GM19438 (cell line): Measurements from ENCODE around the gene RPP14.
"Not testable (repeated sequence)": the region's sequence is repeated elsewhere in the genome, so short reads cannot be mapped to it uniquely, and the experiment has no call there.

ENCODE experiments used
- ATAC-seq: cut with Tn5 transposase; IDR thresholded peaks from one replicate; pipeline ENCODE4 v1.9.1; 2021; ENCODE audit warnings: low read depth; ENCODE audit not compliant: unreplicated experiment

Gene RPP14

DNA sequence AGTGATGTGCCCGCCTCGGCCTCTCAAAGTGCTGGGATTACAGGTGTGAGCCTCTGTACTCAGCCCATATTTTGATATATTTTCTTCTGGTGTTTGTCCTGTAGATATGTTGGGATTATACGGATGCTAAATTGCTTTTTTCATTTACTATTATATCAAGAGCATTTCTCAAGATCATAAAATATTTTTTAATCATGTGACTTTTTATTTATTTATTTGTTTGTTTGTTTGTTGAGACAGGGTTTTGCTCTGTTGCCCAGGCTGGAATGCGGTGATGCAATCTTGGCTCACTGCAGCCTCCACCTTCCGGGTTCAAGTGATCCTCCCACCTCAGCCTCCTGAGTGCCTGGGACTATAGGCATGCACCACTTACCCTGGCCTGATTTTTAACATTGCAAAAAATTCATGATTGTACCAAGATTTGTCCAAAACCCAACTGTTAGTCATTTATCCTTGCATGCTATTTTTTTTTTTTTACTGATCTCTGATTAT lies 23.9 kb downstream of the RPP14 start:
- no peak for ATAC-seq

GRCh38 chr3:58331593-58332152 lies 25.6 kb downstream of the RPP14 start:
- ATAC-seq: no peak

- peak; percentile 89 for ATAC-seq
Measured at GRCh38 chr3:58332575-58333188, 26.6 kb downstream of the RPP14 start, which contains the start of gene PXK. Gene PXK (plus strand): TSS chr3:58332892. CDS start chr3:58332989, 97 bp downstream.

- peak; percentile 35 for ATAC-seq
Measured at GRCh38 chr3:58333206-58334012, 27.4 kb downstream of the RPP14 start.

- ATAC-seq: no peak
Measured at GRCh38 chr3:58334013-58334321, 27.9 kb downstream of the RPP14 start.

DNA sequence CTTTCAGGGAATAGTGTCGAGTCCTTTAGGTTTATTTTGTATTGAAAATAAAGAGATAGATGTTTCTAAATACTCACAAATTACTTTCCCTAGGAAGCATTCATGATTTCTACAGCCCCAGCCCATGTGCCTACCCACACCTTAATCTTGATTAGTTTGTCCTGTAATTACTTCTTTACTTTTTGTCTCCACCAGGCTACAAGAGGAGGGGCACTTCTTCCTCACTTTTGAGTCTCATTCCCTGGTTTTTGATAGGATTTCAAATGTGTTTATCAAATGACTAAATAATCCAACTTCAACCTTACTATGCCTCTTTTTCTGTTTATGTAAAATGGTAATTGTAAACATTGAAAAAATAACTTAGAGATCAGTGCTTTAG lies 28.4 kb downstream of the RPP14 start:
- no peak for ATAC-seq

DNA sequence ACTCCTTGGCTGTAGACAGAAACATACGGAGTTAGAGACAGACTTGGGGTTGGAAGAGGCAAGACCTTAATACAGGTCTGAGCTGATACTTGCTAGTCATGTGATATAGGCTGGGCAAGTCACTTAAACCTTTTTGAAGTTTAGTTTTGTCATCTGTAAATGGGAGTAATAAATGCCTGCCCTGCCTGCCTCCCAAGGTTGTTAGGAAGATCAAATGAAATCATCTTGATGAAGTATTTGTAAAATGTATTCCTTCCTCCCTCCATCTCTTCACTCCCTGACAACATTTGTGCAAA lies 29.6 kb downstream of the RPP14 start:
- ATAC-seq: no peak

DNA sequence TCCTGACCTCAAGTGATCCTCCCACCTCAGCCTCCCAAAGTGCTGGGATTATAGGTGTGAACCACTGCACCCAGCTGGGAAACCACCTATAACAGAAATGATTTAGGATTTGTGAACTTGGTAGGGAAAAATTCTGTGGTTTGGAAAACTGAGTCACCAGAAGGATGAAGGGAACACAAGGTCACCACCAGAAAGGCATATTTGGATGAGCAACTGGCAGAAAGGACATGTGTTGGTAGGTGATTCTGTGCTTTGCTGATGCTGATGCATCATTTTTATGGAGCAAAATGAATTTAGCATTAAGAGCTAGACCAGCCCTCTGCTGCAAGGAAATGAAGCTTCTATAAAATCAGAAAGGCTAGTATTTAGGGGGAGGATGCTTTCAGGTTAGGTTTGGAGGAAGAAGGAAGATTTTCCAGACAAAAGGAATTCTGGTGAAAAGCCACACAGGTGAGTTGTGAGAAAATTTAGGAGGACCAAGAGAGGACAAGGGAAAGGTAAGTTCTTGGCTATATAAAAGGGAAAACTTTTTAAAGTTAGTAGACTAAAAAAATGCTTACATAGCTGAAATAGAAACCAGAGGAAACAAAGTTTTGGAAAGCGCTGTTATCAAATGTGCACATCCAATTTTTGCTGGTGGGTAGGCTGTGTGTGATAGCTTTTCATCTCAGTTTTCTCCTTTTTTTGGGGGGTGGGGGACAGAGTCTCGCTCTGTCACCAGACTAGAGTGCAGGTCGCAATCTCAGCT lies 30.3 kb downstream of the RPP14 start:
- no peak for ATAC-seq

- no peak for ATAC-seq
Measured at GRCh38 chr3:58337190-58337589, 31.1 kb downstream of the RPP14 start.

- not testable (repeated sequence) for ATAC-seq
Measured at GRCh38 chr3:58339146-58339545, 33.1 kb downstream of the RPP14 start.

DNA sequence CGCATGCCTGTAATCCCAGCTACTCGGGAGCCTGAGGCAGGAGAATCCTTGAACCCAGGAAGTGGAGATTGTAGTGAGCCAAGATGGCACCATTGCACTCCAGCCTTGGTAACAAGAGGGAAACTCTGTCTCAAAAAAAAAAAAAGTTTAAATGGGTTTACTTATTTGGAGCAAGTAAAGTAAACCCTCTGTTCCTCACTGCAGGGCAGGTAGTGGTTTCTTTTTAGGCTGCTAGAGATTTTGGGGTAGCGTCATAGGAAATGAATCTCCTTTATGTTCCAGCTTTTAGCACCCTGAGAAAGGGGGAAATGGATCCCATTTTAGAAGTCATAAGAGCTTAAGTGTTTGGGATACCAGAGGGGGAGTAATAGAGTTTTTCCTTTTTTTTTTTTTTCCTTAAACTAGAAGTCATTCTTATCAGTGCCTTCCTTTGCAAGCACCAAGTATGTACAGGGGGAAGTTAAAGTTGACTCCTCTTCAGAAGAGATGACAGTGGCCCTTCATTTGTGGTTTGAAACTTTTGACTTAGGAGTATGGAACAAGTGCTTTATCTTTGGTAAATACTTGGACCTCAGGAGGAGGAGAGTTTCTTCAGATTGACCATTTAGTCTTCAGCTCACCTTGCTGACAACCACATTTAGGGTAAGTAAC lies 34.7 kb downstream of the RPP14 start:
- ATAC-seq: no peak

DNA sequence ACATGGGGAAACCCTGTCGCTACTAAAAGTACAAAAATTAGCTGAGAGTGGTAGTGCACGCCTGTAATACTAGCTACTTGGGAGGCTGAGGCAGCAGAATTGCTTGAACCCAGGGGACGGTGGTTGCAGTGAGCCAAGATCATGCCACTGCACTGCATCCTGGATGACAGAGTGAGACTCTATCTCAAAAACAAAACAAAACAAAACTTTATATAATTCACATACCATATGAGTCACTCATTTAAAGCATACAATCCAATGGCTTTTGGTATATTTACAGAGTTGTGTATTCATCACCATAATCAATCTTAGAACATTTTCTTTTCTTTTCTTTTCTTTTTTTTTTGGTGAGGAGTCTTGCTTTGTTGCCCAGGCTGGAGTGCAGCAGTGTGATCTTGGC lies 35.3 kb downstream of the RPP14 start:
- no peak for ATAC-seq

GRCh38 chr3:58342676-58343075 lies 36.6 kb downstream of the RPP14 start:
- no peak for ATAC-seq

- no peak for ATAC-seq
Measured at GRCh38 chr3:58345457-58345856, 39.4 kb downstream of the RPP14 start.

- no peak for ATAC-seq
Measured at GRCh38 chr3:58346368-58346767, 40.3 kb downstream of the RPP14 start.

- no peak for ATAC-seq
Measured at GRCh38 chr3:58347984-58348383, 41.9 kb downstream of the RPP14 start.

DNA sequence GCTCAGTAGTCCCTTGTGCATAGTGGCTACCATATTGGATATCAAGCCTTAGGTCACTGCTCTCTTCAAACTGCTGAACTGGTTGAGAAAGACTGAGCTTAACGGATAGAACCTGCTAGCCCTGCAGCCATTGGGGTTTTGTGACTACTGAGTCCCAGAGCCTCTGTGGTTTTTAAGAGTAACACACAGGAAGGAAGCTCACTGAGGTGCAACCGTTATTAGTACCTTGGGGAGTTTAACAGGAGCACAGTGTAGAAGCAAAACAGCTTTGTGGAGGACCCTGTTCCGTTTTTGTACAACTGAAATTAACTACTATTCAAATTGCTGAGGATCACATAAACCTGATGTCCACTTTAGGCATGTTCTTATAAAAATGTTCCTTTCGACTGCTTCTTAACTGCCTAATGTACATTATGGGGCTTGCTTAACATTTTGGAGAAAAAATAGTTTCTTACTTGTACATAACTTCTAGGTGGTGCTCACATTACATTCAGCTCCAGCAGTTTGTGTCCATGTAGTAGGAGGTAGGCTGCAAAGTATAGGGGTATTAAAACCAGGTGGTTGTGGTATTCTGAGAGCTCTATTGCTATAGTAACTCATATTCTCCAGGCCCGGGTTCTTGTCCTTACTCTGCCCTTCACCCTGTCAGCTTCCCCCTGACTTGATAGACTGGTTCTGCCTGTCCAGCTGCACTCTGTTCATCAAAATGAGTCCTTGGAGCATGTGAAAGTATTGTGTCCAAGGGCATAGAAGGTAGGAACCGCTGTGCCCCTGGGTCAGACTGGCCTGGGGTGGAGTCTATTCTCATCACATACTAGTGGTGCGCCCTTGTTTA lies 44.0 kb downstream of the RPP14 start:
- ATAC-seq: peak; percentile 93

DNA sequence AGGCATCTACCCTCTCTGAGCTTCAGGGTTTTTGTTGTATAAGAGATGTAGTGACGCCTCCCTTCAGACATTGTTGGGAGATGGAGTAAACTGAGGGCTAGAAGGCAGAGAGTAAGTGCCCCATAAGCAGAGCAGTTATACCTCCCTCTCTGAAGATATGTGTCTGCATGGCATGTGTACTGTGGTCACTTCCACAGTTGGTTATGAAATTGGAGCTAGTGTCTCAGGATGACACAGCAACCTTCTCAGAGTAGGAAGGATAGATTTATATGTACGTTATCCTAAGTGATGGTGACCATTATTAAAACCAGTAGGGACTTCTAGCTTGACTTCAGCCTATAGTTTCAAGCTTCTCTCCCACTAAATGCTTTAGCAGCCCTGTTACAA lies 44.6 kb downstream of the RPP14 start:
- no peak for ATAC-seq

DNA sequence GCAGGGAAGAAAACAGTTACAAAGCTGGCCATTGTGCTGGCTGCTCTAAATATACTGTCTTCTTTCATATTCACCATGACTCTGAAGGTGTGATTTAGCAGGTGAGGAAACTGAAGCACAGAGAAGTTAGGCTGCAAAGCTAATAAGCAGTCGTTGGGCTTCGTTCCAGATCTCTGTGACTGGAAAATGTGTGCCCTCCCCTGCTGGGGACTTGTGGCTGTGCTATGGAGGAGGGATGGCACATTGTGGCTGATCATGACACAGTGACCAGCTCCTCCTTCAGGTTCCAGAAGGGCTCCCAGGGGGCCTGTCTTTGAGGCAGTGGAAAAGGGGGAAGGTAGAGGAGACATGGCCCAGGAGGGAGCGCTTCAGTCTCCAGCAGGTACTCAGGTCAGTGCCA lies 45.9 kb downstream of the RPP14 start:
- no peak for ATAC-seq

- no peak for ATAC-seq
Measured at GRCh38 chr3:58352626-58353025, 46.6 kb downstream of the RPP14 start.
